ENCODE results near the gene MAP3K8. TPM values are rescaled to one million over a fixed set of nuclear protein-coding genes. Genes with fewer than 3 reads are reported as not detected.

The MAP3K8 gene
- total and polyA plus RNA-seq, 12 donors, result 2.7 to 19.2 (median 6.9) TPM

GRCh38 chr10:30495687-30496086 is 61.7 kb downstream of the MAP3K8 start:
- Histone ChIP-seq H3K27me3 (peaks cover 0 to 4% (median 0%) of the 10 kb centered on the region in 7 donors), H3K4me3 (no peak overlapping the region), H3K27ac (peak overlapping the region in 2 of 10 donors; percentile 37 to 73), H3K4me1 (peaks cover 0 to 74% (median 0%) of the 10 kb centered on the region in 9 donors), H3K36me3 (no peaks in the 10 kb centered on the region), H3K9me3 (no peaks in the 10 kb centered on the region)
- intact Hi-C loops (cut with DNase I), result no loop called here
- 85 to 90% methylated on average over 6 of the region's 6 CpGs for WGBS, 2 donors
- ATAC-seq, result no peak
- no peak for TF ChIP-seq CTCF (IDR thresholded peaks at IDR 0.05)
- no peak for DNase-seq

- Histone ChIP-seq H3K4me3 (no peak overlapping the region), H3K36me3 (no peaks in the 10 kb centered on the region), H3K27me3 (peaks cover 0 to 19% (median 0%) of the 10 kb centered on the region in 7 donors), H3K4me1 (peaks cover 0 to 60% (median 0%) of the 10 kb centered on the region in 9 donors), H3K27ac (no peak overlapping the region), H3K9me3 (no peaks in the 10 kb centered on the region)
- DNase-seq (no peak), ATAC-seq (no peak)
- no peak for TF ChIP-seq CTCF (IDR thresholded peaks at IDR 0.05)
- intact Hi-C loops (cut with DNase I), result no loop called here
- WGBS, 2 donors, result 86 to 93% methylated on average over 1 of the region's 1 CpG
These were observed 65.8 kb downstream of the MAP3K8 start for GRCh38 chr10:30499816-30500215.

GRCh38 chr10:30500534-30500933 is 66.5 kb downstream of the MAP3K8 start:
- Histone ChIP-seq H3K36me3 (no peaks in the 10 kb centered on the region), H3K9me3 (no peaks in the 10 kb centered on the region), H3K27me3 (peaks cover 0 to 21% (median 0%) of the 10 kb centered on the region in 7 donors), H3K4me3 (no peak overlapping the region), H3K27ac (no peak overlapping the region), H3K4me1 (peaks cover 0 to 59% (median 0%) of the 10 kb centered on the region in 9 donors)
- 93 to 97% methylated on average over 2 of the region's 2 CpGs for whole genome bisulfite sequencing, 2 donors
- ATAC-seq, result no peak
- no peak for TF ChIP-seq CTCF (IDR thresholded peaks at IDR 0.05)
- intact Hi-C loops (cut with DNase I), result no loop called here
- no peak for DNase-seq

- Histone ChIP-seq H3K4me1 (peaks cover 0 to 62% (median 0%) of the 10 kb centered on the region in 9 donors), H3K4me3 (no peak overlapping the region), H3K9me3 (no peaks in the 10 kb centered on the region), H3K27ac (no peak overlapping the region), H3K36me3 (no peaks in the 10 kb centered on the region), H3K27me3 (peaks cover 0 to 21% (median 0%) of the 10 kb centered on the region in 7 donors)
- ATAC-seq, result no peak
- WGBS, 2 donors, result 71 to 75% methylated on average over 3 of the region's 3 CpGs
- TF ChIP-seq CTCF (IDR thresholded peaks at IDR 0.05), result no peak
- no peak for DNase-seq
- intact Hi-C loops (cut with DNase I), result no loop called here
These were observed 67.0 kb downstream of the MAP3K8 start for GRCh38 chr10:30500963-30501504.

Measured in heart right ventricle (tissue), 16 donors.